ENCODE data around the gene VWCE. TPM values are rescaled to one million over a fixed set of nuclear protein-coding genes. Genes with fewer than 3 reads are reported as not detected.

Gene VWCE
- total RNA-seq, 1 donor from 2014 or later, result 4.1 TPM

- no peak for DNase-seq (ENCODE audit: low spot score)
Observed at GRCh38 chr11:61329871-61330270, 34.8 kb upstream of the VWCE start.

DNA sequence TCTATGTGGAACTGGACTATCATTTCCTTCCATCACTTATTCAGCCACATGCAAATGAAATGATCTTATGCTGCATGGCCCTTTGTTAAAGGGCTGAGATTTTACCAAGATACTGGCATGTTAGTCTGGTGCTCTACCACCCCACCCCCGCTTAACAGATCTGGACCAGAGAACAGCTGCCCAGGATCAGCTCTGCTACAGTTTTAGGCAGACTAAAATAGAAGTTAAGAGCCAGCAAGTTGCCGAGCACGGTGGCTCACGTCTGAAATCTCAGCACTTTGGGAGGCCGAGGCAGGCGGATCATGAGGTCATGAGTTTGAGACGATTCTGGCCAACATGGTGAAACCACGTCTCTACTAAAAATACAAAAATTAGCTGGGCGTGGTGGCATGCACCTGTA lies 33.2 kb upstream of the VWCE start:
- DNase-seq (ENCODE audit: low spot score), result no peak

- no peak for DNase-seq (ENCODE audit: low spot score)
Observed at GRCh38 chr11:61327669-61328071, 32.6 kb upstream of the VWCE start.

GRCh38 chr11:61325649-61326414 lies 30.7 kb upstream of the VWCE start:
- DNase-seq (ENCODE audit: low spot score), result no peak

DNA sequence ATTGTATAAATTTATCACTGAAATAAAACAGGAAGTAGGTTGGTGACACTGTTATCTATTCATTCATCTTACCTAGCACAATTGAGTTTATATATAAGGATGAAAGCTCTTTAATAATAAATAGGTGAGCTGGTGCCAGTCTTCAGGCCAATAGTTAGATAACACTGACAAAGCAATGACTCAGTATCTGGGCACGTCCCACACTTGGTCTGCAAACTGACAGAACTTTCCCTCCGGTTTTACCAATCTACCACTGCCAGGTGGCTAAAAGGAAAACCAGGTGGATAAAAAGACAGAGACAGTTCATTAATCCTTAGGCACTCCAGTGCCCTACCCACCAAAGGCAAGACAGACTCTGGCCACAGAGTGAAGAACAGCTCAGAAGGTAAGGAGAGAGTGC lies 20.1 kb upstream of the VWCE start:
- DNase-seq (ENCODE audit: low spot score), result no peak

DNA sequence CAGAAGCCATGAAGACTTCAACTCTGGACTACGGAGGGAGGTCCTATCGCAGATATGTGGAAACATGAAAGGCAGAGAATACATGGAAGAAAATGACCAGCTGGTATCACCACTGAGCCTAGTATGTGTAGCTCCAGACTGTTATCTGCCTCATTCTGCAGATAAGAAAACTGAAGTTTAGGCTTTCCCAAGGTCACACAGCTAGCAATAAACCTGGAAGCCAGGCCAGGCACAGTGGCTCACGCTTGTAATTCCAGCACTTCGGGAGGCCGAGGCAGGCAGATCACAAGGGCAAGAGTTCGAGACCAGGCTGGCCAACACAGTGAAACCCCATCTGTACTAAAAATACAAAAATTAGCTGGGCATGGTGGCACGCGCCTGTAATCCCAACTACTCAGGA lies 15.6 kb upstream of the VWCE start:
- DNase-seq (ENCODE audit: low spot score), result no peak

GRCh38 chr11:61309739-61310138 lies 14.6 kb upstream of the VWCE start:
- DNase-seq (ENCODE audit: low spot score), result no peak

- DNase-seq (ENCODE audit: low spot score), result no peak
Observed at GRCh38 chr11:61309141-61309540, 14.0 kb upstream of the VWCE start.

DNA sequence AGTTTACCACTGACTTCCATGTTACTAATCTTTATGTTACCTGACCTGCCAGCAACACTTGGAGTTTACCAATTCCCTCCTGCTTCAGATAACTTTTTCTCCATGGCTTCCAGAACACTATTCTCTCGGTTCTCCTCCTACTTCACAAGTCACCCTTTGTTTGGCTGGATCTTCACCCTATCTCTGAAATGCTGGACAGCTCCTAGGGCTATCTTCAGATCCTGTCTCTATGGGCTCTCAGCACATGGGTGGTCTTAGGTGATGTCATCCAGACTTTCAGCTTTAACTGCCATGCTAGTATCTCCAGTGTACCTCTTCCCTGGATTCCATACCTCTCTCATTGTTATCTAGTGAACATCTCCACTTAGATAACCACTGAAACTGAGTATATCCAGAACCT lies 12.2 kb upstream of the VWCE start:
- no peak for DNase-seq (ENCODE audit: low spot score)

- no peak for DNase-seq (ENCODE audit: low spot score)
Observed at GRCh38 chr11:61306221-61306620, 11.1 kb upstream of the VWCE start.

DNA sequence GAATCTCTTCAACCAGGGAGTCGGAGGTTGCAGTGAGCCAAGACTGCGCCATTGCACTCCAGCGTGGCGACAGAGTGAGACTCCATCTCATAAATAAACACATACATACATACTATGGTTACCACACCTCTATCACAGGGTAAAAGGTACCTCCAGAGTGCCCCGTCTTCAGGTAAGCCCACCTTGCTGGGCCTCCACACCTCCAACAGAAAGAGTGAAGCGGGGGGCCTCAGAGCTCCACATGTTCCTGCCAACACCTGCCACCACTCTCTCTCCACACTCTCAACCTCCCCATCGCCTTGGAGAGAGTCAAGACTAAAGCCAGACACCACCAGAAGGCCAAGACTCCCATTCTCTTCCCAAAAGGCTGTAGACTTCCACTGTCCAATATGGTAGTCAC lies 10.3 kb upstream of the VWCE start:
- no peak for DNase-seq (ENCODE audit: low spot score)

DNA sequence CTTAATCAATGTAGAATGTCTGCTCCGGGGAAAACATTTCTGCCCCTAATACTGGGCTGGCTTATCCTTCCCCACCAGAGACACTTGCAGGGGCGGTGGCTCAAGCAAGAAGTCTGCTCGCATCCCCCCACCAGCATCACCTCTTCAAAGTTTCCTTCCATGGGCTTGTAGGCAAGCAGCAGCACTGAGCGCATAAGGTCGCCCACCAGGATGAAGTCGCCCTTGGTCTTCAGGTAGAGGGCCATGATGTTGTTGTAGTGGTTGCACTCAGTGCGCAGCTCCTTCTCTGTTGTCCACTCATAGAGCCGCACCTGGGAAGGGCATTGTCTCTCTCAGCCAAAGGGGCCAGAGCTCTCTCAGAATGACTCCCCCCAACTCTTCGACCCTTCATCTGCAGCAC lies 8.6 kb upstream of the VWCE start:
- no peak for DNase-seq (ENCODE audit: low spot score)

- DNase-seq (ENCODE audit: low spot score), result no peak
Observed at GRCh38 chr11:61302550-61302949, 7.4 kb upstream of the VWCE start.

GRCh38 chr11:61298663-61299244 lies 3.6 kb upstream of the VWCE start:
- no peak for DNase-seq (ENCODE audit: low spot score)

DNA sequence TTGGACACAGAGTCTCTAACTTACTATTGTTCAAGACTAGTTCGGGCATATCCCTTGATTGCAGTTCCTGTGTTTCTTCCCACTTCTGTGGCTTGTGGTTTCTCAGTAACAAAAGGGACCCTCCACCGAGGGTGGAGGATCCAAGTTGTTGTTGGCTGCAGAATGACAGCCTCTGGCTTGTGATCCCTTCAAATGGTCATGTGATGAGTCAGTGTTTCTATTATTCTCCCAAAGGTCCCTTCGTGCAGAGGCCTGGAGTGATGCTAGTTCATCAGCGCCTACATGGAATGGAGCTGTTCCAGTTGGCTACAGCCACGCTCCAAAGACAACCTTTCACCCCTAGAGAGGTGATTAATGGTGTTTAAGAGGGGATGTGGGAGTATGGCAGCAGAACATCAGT lies 2.6 kb upstream of the VWCE start:
- DNase-seq (ENCODE audit: low spot score), result no peak

- no peak for DNase-seq (ENCODE audit: low spot score)
Observed at GRCh38 chr11:61297341-61297740, 2.2 kb upstream of the VWCE start.

GRCh38 chr11:61295596-61295926 lies 445 bp upstream of the VWCE start:
- DNase-seq (ENCODE audit: low spot score), result no peak

DNA sequence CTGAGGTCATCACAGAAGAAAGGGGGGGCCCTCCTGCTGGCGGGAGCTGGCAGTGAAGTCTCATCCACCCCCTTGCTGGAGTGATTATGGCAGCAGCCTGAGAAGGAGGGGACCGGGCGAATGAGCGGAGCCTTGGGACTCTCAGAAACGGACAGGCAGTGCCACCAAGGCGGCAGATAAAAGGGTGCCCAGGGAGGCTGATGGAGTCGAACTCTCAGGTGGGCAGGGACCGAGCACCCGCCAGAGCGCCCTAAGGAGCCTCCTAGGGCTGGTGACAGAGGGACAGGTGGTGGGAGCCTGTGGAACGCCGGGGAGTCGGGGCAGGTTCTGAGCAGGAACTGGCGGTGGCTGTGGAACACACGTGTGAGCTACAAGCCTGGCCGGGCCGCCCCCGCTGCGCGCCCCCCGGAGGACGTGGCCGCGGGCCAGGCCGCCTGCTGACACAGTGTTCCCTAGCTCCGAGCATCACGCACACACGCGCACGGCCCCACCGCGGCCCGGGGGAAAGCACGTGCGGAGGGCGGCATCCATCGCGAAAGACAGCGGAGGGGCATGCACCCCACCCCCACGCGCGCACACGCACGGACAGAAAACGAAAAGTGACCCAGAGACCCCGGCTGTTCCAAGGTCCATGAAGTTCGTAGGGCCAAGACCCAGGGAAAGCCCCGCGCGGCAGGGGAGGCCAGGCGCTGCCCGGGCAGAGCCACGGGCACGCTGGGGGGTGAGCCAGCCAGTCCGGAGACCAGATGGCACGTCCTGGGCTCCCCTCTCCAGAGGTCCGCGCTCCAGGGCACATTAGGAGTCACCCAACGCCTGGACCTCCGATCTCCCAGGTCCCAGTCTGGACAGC lies 1.0 kb downstream of the VWCE start:
- peak; percentile 53 for DNase-seq (ENCODE audit: low spot score)

DNA sequence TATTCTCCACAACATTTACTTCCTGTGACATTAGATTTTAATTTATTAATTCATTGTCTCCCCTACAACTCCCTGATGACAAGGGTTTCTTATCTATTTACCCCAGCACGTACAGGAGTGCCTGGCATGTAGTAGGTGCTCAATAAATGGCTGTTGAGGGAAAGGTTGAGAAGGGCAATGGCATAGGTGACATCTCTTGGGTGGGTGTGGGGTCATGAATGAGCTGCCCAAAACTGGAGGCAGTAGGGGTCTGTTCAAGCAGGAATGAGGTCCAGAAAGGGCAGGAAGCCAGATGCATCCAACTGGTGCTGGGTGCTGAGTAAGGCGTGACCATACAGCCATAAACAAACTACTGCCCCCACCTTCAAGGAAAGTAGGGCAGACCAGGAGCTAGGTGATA lies 2.8 kb downstream of the VWCE start:
- no peak for DNase-seq (ENCODE audit: low spot score)

DNA sequence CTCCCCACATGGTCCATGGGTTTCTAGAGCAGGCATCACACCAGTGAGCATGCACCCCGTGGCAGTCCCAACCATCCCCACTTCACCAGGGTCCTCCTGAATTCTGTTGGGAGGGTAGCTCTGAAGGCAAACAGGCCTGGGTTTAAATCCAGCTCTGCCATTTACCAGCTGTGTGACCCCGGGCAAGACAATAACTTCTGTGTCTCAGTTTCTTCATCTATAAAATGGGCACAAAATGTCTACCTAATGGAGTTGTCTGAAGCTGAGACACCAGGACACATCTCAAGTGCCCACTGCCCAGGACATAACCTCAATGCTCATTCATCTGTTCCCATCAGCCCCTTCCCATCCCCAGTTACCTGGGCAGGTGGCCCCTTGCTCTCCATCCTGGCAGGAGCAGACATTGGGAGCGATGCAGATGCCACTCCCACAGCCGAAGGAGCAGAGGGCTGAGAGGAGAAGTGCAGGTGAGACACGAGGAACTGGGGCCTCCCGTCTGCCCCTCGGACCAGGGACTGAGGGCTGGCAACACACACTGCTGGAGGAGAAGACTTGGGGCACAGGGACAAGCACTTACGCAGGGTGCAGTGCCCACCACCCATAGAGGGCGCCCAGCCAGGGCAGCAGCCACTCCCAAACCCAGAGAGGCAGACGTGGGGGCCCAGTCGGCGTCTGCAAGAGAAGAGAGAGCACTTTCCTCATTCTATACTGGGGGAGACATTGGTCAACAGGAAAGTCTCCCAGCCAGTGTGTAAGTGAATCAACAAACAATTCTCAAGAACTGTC lies 4.0 kb downstream of the VWCE start:
- DNase-seq (ENCODE audit: low spot score), result no peak

- DNase-seq (ENCODE audit: low spot score), result no peak
Observed at GRCh38 chr11:61287338-61287977, 7.7 kb downstream of the VWCE start.

DNA sequence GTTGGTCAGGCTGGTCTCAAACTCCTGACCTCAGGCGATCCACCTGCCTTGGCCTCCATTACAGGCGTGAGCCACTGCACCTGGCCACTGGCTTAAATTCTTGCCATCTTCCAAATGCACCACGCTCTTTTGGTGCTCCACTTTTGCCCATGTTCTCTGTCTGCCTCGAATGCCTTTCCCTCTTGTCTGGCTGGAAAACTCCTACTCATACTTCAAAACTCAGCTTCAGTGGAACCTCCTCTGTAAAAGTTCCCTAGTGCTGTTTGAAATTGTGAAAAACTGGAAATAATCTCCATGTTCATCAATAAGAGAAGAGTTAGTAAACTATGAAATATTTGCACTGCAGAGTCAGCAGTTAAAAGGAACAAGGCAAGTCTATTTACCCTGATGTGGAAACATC lies 11.5 kb downstream of the VWCE start:
- DNase-seq (ENCODE audit: low spot score), result no peak

Data from ureter (tissue), 1 donor.